AG04450 (cell line): Measurements from ENCODE around the gene HECW1. TPM values are rescaled to one million over a fixed set of nuclear protein-coding genes. Genes with fewer than 3 reads are reported as not detected.
"Not testable (repeated sequence)": the region's sequence is repeated elsewhere in the genome, so short reads cannot be mapped to it uniquely, and the experiment has no call there.

Experiments
- CTCF ChIA-PET: fragments of 300-600, 350-600 bp; formaldehyde crosslinking; extraction: SDS; loops from one replicate; lab custom pipeline; 2022; ENCODE audit warnings: antibody characterized with exemption, inconsistent platforms; lab: Charles Lee
- POLR2A ChIA-PET: fragments of 350-600 bp; formaldehyde crosslinking; extraction: SDS; loops from one replicate; lab custom pipeline; 2021; ENCODE audit warnings: antibody characterized with exemption, inconsistent platforms; lab: Yijun Ruan, JAX
- DNase-seq: peaks from one replicate; pipeline ENCODE4 v3.0.0-alpha.2; 2011; ENCODE audit warnings: low read depth, low spot score
- H3K27ac ChIP-seq: one replicate; pipeline ENCODE4 v1.5.1; 2012; ENCODE audit warnings: low read depth, low read length, control low read depth
- H3K27me3 ChIP-seq: one replicate; pipeline ENCODE4 v1.6.0; 2012; ENCODE audit warnings: low read length; ENCODE audit not compliant: control insufficient read depth, insufficient read depth
- H3K4me3 ChIP-seq: 2 replicates; pipeline ENCODE4 v1.5.1; 2011; ENCODE audit warnings: mild to moderate bottlenecking, low read depth, low read length, control low read depth
- H3K9me3 ChIP-seq: 2 replicates; pipeline ENCODE4 v1.5.1; 2012; ENCODE audit warnings: low read length; ENCODE audit not compliant: control insufficient read depth, insufficient read depth
- polyA plus RNA-seq: library from polyadenylated mRNA; depleted of rRNA; stranded (reverse); fragments of >200 nt; gene quantifications from 2 replicates; pipeline ENCODE4 v1.2.3, GENCODE V29; 2011
- TF ChIP-seq, protein P1 (sequence below): IDR thresholded peaks from 2 replicates; pipeline ENCODE4 v1.5.1; 2011; ENCODE audit warnings: low read depth, low read length, control low read depth, inconsistent platforms

The HECW1 gene
- polyA plus RNA-seq, 1 experiment: 2.6 TPM

DNA sequence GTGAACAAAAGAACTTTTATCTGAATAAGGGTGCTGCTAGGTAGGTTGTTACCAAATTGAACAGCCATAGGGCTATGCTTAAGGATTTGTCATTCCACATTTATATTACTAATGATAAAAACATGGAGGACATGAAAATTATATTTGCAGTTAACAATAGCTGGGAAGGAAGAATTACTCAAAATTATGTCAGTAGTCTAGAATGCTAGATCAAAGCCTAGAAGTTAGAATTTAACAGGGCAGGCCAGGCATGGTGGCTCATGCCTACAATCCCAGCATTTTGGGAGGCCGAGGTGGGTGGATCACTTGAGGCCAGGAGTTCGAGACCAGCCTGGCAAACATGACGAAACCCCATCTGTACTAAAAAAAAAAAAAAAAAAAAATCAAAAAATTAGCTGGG, 479.9 kb downstream of the HECW1 start:
- TF ChIP-seq, protein P1, sequence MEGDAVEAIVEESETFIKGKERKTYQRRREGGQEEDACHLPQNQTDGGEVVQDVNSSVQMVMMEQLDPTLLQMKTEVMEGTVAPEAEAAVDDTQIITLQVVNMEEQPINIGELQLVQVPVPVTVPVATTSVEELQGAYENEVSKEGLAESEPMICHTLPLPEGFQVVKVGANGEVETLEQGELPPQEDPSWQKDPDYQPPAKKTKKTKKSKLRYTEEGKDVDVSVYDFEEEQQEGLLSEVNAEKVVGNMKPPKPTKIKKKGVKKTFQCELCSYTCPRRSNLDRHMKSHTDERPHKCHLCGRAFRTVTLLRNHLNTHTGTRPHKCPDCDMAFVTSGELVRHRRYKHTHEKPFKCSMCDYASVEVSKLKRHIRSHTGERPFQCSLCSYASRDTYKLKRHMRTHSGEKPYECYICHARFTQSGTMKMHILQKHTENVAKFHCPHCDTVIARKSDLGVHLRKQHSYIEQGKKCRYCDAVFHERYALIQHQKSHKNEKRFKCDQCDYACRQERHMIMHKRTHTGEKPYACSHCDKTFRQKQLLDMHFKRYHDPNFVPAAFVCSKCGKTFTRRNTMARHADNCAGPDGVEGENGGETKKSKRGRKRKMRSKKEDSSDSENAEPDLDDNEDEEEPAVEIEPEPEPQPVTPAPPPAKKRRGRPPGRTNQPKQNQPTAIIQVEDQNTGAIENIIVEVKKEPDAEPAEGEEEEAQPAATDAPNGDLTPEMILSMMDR: no peak
- no peak for DNase-seq
- Histone ChIP-seq H3K27me3 (no peaks in the 10 kb centered on the region), H3K9me3 (no peaks in the 10 kb centered on the region), H3K4me3 (no peak overlapping the region), H3K27ac (no peak overlapping the region)
- ChIA-PET POLR2A (interaction anchor here (0.8 kb wide), 1 partner anchor 10 kb away, joined by 4 read pairs; no protein-coding TSS in a partner anchor), CTCF (interaction anchor here (0.8 to 2.1 kb wide), 4 partner anchors 10 to 247 kb away, joined by 3 to 17 read pairs (median 6); partner anchors contain the start of gene STK17A)

DNA sequence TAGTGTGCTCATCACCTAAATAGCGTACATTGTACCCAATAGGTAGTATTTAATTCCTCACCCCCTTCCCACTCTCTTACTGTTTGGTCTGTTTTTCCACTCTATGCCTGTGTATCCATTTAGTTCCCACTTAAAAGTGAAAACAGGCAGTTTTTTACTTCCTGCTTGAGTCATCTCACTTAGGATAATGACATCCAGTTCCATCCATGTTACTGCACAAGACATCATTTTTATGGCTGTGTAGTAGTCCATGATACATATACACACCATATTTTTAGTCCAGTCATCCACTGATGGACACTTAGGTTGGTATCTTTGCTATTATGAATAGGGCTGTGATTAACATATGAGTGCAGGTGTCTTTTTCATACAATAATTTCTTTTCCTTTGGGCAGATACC, 480.6 kb downstream of the HECW1 start:
- Histone ChIP-seq H3K9me3 (no peaks in the 10 kb centered on the region), H3K27me3 (no peaks in the 10 kb centered on the region), H3K27ac (no peak overlapping the region), H3K4me3 (no peak overlapping the region)
- ChIA-PET POLR2A (interaction anchor here (0.8 kb wide), 1 partner anchor 9 kb away, joined by 4 read pairs; no protein-coding TSS in a partner anchor), CTCF (interaction anchor here (0.8 to 1.4 kb wide), 3 partner anchors 10 to 246 kb away, joined by 3 to 7 read pairs (median 5); partner anchors contain the start of gene STK17A)
- TF ChIP-seq, protein P1: no peak
- no peak for DNase-seq

DNA sequence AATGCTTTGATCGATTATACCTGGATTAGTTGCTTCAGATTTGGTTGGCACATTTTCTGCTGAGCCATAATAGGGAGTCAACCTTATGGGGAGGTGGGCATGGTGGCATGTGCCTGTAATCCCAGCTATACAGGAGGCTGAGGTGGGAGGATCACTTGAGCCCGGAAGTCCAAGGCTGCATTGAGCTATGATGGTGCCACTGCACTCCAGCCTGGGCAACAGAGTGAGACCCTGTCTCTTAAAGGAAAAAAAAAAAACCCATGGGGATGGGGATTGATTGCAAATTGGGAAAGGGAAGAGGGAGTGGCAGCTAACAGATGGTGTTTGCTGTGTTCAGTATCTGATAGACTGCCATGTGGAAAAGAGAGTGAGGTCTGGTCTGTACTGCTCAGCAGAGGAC, 481.6 kb downstream of the HECW1 start:
- Histone ChIP-seq H3K9me3 (no peaks in the 10 kb centered on the region), H3K4me3 (no peak overlapping the region), H3K27me3 (no peaks in the 10 kb centered on the region), H3K27ac (no peak overlapping the region)
- TF ChIP-seq, protein P1: no peak
- ChIA-PET POLR2A (no interaction called here), CTCF (interaction anchor here (0.6 to 2.7 kb wide), 2 partner anchors 11 to 95 kb away, joined by 3 to 21 read pairs; partner anchors contain the start of gene STK17A)
- DNase-seq: no peak

DNA sequence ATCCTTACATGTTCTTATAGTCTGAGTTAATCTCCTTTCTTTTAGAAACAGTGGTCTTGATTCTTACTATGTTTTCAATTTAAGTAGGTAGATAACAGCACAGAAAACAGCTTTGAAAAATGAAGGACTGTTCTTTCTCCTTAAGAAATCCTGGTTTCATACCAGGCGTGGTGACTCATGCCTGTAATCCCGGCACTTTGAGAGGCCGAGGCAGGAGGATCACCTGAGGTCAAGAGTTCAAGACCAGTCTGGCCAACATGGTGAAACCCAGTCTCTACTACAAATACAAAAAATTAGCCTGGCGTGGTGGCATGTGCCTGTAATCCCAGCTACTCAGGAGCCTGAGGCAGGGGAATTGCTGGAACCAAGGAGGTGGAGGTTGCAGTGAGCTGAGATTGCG, 484.0 kb downstream of the HECW1 start:
- H3K9me3 ChIP-seq, DNase-seq, POLR2A ChIA-PET, H3K4me3 ChIP-seq, H3K27ac ChIP-seq, H3K27me3 ChIP-seq: not testable (repeated sequence)
- CTCF ChIA-PET: interaction anchor here (2.7 kb wide), 1 partner anchor 14 kb away, joined by 21 read pairs; the partner anchor contains the start of gene STK17A

DNA sequence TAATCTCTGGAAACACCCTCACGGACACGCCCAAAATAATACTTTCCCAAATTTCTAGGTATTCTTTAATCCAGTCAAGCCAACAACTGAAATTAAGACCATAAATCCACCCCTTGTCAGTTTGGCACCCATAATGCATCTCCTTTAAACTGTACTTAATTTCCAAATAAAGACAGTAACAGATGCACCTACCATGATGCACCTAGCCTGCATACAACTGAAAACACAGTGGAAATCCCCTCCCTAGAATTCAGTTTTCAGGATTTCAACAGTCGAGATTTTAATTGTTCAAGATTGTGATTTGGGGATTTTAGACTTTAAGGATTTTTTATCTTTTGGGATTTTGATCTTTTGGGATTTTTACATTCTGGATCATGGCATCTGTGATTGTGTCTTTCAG, 487.6 kb downstream of the HECW1 start:
- POLR2A ChIA-PET: no interaction called here
- TF ChIP-seq, protein P1: no peak
- Histone ChIP-seq H3K4me3 (no peak overlapping the region), H3K9me3 (no peaks in the 10 kb centered on the region), H3K27me3 (no peaks in the 10 kb centered on the region), H3K27ac (no peak overlapping the region)
- no peak for DNase-seq
- CTCF ChIA-PET: no interaction called here
